CD14-positive monocyte (primary cell): ENCODE data around the gene IDS. TPM values are rescaled to one million over a fixed set of nuclear protein-coding genes. Genes with fewer than 3 reads are reported as not detected.
"Not testable (repeated sequence)": the region's sequence is repeated elsewhere in the genome, so short reads cannot be mapped to it uniquely, and the experiment has no call there.

Source experiments
- DNase-seq, 3 donors: peaks; one replicate each; pipeline ENCODE4 v3.0.0-alpha.2; 2011 to 2022
- H2AFZ ChIP-seq: 2 replicates; pipeline ENCODE4 v1.6.0; 2012; ENCODE audit warnings: mild to moderate bottlenecking, low read depth, low read length, inconsistent platforms; ENCODE audit not compliant: insufficient read depth, poor library complexity, severe bottlenecking
- H3K27ac ChIP-seq, 2 donors: 1 replicate in 1 of 2; 2 replicates in 1 of 2; pipeline ENCODE4 v1.5.1; 2012 to 2013; ENCODE audit warnings: low read length in 2 of 2, control low read depth in 1 of 2, inconsistent platforms in 1 of 2, low read depth in 1 of 2, mild to moderate bottlenecking in 1 of 2
- H3K27me3 ChIP-seq, 2 donors: one replicate each; pipeline versions ENCODE4 v1.6.0 to v1.6.1; 2011 to 2013; ENCODE audit warnings: low read length in 2 of 2; ENCODE audit not compliant: control insufficient read depth in 2 of 2, insufficient read depth in 2 of 2
- H3K36me3 ChIP-seq, 2 donors: replicated peaks in 1 of 2; 1 replicate in 1 of 2; 2 replicates in 1 of 2; pipeline versions ENCODE4 v1.5.1 to v1.6.1; 2012 to 2013; ENCODE audit warnings: low read length in 2 of 2, control low read depth in 1 of 2, inconsistent platforms in 1 of 2, mild to moderate bottlenecking in 1 of 2; ENCODE audit not compliant: insufficient read depth in 2 of 2, control insufficient read depth in 1 of 2
- H3K4me1 ChIP-seq, 2 donors: 1 replicate in 1 of 2; 2 replicates in 1 of 2; pipeline versions ENCODE4 v1.5.1 to v1.6.1; 2012 to 2013; ENCODE audit warnings: low read length in 2 of 2, control low read depth in 1 of 2, inconsistent platforms in 1 of 2, mild to moderate bottlenecking in 1 of 2, moderate library complexity in 1 of 2; ENCODE audit not compliant: insufficient read depth in 2 of 2, control insufficient read depth in 1 of 2
- H3K4me2 ChIP-seq: replicated peaks from 2 replicates; pipeline ENCODE3; 2012; ENCODE audit warnings: low read length, moderate library complexity, mild to moderate bottlenecking; ENCODE audit not compliant: poor library complexity, severe bottlenecking; ENCODE audit errors: extremely low read depth
- H3K4me3 ChIP-seq, 3 experiments: fragments of 200-600 bp in 1 of 3; sonication (generic) in 1 of 3; replicated peaks in 1 of 3; 1 replicate in 2 of 3; 2 replicates in 1 of 3; pipeline ENCODE4 v1.5.1; 2011 to 2013; ENCODE audit warnings: low read length in 3 of 3, mild to moderate bottlenecking in 3 of 3, control low read depth in 2 of 3, low read depth in 2 of 3, inconsistent platforms in 1 of 3, moderate library complexity in 1 of 3
- H3K79me2 ChIP-seq: 2 replicates; pipeline ENCODE4 v1.6.0; 2012; ENCODE audit warnings: mild to moderate bottlenecking, control low read depth, inconsistent platforms, low read length, moderate library complexity; ENCODE audit not compliant: insufficient read depth
- H3K9ac ChIP-seq: 2 replicates; pipeline ENCODE4 v1.6.0; 2017; ENCODE audit warnings: low read length, mild to moderate bottlenecking; ENCODE audit not compliant: insufficient read depth, poor library complexity, severe bottlenecking
- H3K9me3 ChIP-seq, 2 donors: replicated peaks in 1 of 2; 1 replicate in 1 of 2; 2 replicates in 1 of 2; pipeline versions ENCODE4 v1.5.1 to v1.6.1; 2012 to 2013; ENCODE audit warnings: low read length in 2 of 2, control low read depth in 1 of 2; ENCODE audit not compliant: control insufficient read depth in 1 of 2, insufficient read depth in 1 of 2
- H4K20me1 ChIP-seq: 2 replicates; pipeline ENCODE4 v1.6.0; 2012; ENCODE audit warnings: mild to moderate bottlenecking, low read length, control low read depth, moderate library complexity; ENCODE audit not compliant: insufficient read depth
- H3K27ac Mint-ChIP-seq, 7 donors: one replicate each; pipeline ENCODE4 v1.8.0; 2020; ENCODE audit warnings: mild to moderate bottlenecking in 7 of 7, mixed read lengths in 7 of 7, moderate library complexity in 6 of 7, inconsistent platforms in 2 of 7
- H3K27me3 Mint-ChIP-seq, 3 donors: one replicate each; pipeline ENCODE4 v1.8.0; 2021 to 2022; ENCODE audit warnings: low read depth in 3 of 3, mild to moderate bottlenecking in 3 of 3, mixed read lengths in 3 of 3, moderate library complexity in 3 of 3, inconsistent platforms in 1 of 3
- H3K36me3 Mint-ChIP-seq, 2 donors: one replicate each; pipeline ENCODE4 v1.8.0; 2020; ENCODE audit warnings: mixed read lengths in 2 of 2, inconsistent platforms in 1 of 2, mild to moderate bottlenecking in 1 of 2
- H3K4me1 Mint-ChIP-seq: one replicate; pipeline ENCODE4 v1.8.0; 2020; ENCODE audit warnings: mild to moderate bottlenecking, mixed read lengths
- H3K4me3 Mint-ChIP-seq, 2 donors: one replicate each; pipeline ENCODE4 v1.8.0; 2020; ENCODE audit warnings: mild to moderate bottlenecking in 2 of 2, mixed read lengths in 2 of 2, moderate library complexity in 1 of 2
- H3K9me3 Mint-ChIP-seq, 7 donors: one replicate each; pipeline ENCODE4 v1.8.0; 2020 to 2022; ENCODE audit warnings: mixed read lengths in 7 of 7, mild to moderate bottlenecking in 6 of 7, moderate library complexity in 6 of 7, inconsistent platforms in 2 of 7
- CTCF ChIP-seq: fragments of 200-600 bp; IDR thresholded peaks from one replicate; pipeline ENCODE4 v1.8.0; 2022; ENCODE audit warnings: antibody characterized with exemption, mild to moderate bottlenecking
- WGBS: methylation state at CpG from one replicate; pipeline ENCODE4 v1.1.5; 2013; ENCODE audit warnings: missing lambda C conversion rate; ENCODE audit not compliant: insufficient coverage; 5-methylcytosine and 5-hydroxymethylcytosine counted together
- intact Hi-C, 2 donors: fragments of 100-400 bp; cut with micrococcal nuclease; formaldehyde crosslinking; loops; one replicate each; pipeline versions ENCODE4 v1.15.0 to v1.15.1; 2023
- polyA plus RNA-seq, 3 donors: library from polyadenylated mRNA; depleted of rRNA in 1 of 3; unstranded in 2 of 3; stranded (reverse) in 1 of 3; fragments of 300-500 nt in 2 of 3; fragments of >200 nt in 1 of 3; fragmentation: Illumina TruSeq in 2 of 3; gene quantifications; 1 replicate in 2 of 3; 2 replicates in 1 of 3; pipeline ENCODE4 v1.2.3, GENCODE V29; 2012 to 2021

IDS gene
- polyA plus RNA-seq, 3 donors = 79.5 to 113 (median 94.3) TPM

GRCh38 chrX:149491812-149492211 is 13.3 kb downstream of the IDS start:
- no peak overlapping the region for H3K4me3 ChIP-seq
- peaks cover 86 to 91% of the 10 kb centered on the region in 2 donors for H3K36me3 ChIP-seq
- no peak overlapping the region for H3K27ac ChIP-seq
- no peaks in the 10 kb centered on the region for H3K79me2 ChIP-seq
- no peak overlapping the region for H3K4me2 ChIP-seq
- WGBS = 86% methylated on average over 1 of the region's 2 CpGs
- Mint-ChIP-seq H3K36me3 (peaks cover 29 to 36% of the 10 kb centered on the region in 2 donors), H3K4me1 (no peaks in the 10 kb centered on the region), H3K27ac (peak overlapping the region in 1 of 7 donors; percentile 58), H3K27me3 (no peaks in the 10 kb centered on the region), H3K9me3 (no peaks in the 10 kb centered on the region), H3K4me3 (no peak overlapping the region)
- no peak for TF ChIP-seq CTCF
- H3K9me3 ChIP-seq = no peaks in the 10 kb centered on the region
- H4K20me1 ChIP-seq = peaks cover 50% of the 10 kb centered on the region
- no peak overlapping the region for H2AFZ ChIP-seq
- no peaks in the 10 kb centered on the region for H3K27me3 ChIP-seq
- H3K4me1 ChIP-seq = no peaks in the 10 kb centered on the region
- H3K9ac ChIP-seq = no peak overlapping the region
- intact Hi-C loops = no loop called here
- no peak for DNase-seq

- H3K4me3 ChIP-seq = no peak overlapping the region
- no peak for DNase-seq
- peaks cover 36 to 46% of the 10 kb centered on the region in 2 donors for H3K36me3 Mint-ChIP-seq
- no peak overlapping the region for H3K27ac Mint-ChIP-seq
- peaks cover 39% of the 10 kb centered on the region for H4K20me1 ChIP-seq
- H3K27me3 Mint-ChIP-seq = peaks cover 0 to 2% (median 0%) of the 10 kb centered on the region in 3 donors
- peaks cover 87 to 91% of the 10 kb centered on the region in 2 donors for H3K36me3 ChIP-seq
- no peak for TF ChIP-seq CTCF
- H3K4me1 ChIP-seq = no peaks in the 10 kb centered on the region
- H3K79me2 ChIP-seq = no peaks in the 10 kb centered on the region
- H3K9ac ChIP-seq = no peak overlapping the region
- no peaks in the 10 kb centered on the region for H3K9me3 ChIP-seq
- no peaks in the 10 kb centered on the region for H3K4me1 Mint-ChIP-seq
- peaks cover 0 to 1% (median 0%) of the 10 kb centered on the region in 7 donors for H3K9me3 Mint-ChIP-seq
- no peak overlapping the region for H3K27ac ChIP-seq
- no peaks in the 10 kb centered on the region for H3K27me3 ChIP-seq
- no peak overlapping the region for H3K4me2 ChIP-seq
- intact Hi-C loops = no loop called here
- 90% methylated on average over 2 of the region's 7 CpGs for WGBS
- H2AFZ ChIP-seq = no peak overlapping the region
- no peak overlapping the region for H3K4me3 Mint-ChIP-seq
Measured at GRCh38 chrX:149490100-149490499, 15.0 kb downstream of the IDS start.

GRCh38 chrX:149488411-149489052 is 16.6 kb downstream of the IDS start:
- H3K27ac ChIP-seq, H3K27ac Mint-ChIP-seq, DNase-seq, intact Hi-C loops, H2AFZ ChIP-seq, H3K9ac ChIP-seq, H3K79me2 ChIP-seq, H3K9me3 Mint-ChIP-seq, H3K27me3 Mint-ChIP-seq, H3K27me3 ChIP-seq, H3K4me1 Mint-ChIP-seq, H3K9me3 ChIP-seq, H3K4me3 Mint-ChIP-seq, H3K4me2 ChIP-seq, H3K4me1 ChIP-seq, H3K4me3 ChIP-seq: not testable (repeated sequence)
- Histone ChIP-seq H4K20me1 (peaks cover 23% of the 10 kb centered on the region), H3K36me3 (peaks cover 77 to 91% of the 10 kb centered on the region in 2 donors)
- peaks cover 43 to 56% of the 10 kb centered on the region in 2 donors for H3K36me3 Mint-ChIP-seq
- WGBS = 100% methylated on average over 2 of the region's 17 CpGs
